ENCODE results near the gene SGTB.

DNA sequence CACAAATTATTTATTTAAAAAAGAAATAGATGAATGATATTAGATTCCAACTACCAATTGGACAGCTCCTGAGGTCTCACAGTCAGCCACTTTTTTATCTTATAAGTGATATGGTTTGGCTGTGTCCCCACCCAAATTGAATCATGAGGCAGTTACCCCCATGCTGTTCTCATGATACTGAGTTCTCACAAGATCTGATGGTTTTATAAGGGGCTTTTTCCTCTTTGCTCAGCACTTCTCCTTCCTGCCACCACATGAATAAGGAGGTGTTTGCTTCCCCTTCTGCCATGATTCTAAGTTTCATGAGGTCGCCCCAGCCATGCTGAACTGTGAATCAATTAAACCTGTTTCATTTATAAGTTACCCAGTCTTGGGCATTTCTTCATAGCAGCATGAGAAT is 13.0 kb upstream of the SGTB start:
- TF ChIP-seq, protein P1, sequence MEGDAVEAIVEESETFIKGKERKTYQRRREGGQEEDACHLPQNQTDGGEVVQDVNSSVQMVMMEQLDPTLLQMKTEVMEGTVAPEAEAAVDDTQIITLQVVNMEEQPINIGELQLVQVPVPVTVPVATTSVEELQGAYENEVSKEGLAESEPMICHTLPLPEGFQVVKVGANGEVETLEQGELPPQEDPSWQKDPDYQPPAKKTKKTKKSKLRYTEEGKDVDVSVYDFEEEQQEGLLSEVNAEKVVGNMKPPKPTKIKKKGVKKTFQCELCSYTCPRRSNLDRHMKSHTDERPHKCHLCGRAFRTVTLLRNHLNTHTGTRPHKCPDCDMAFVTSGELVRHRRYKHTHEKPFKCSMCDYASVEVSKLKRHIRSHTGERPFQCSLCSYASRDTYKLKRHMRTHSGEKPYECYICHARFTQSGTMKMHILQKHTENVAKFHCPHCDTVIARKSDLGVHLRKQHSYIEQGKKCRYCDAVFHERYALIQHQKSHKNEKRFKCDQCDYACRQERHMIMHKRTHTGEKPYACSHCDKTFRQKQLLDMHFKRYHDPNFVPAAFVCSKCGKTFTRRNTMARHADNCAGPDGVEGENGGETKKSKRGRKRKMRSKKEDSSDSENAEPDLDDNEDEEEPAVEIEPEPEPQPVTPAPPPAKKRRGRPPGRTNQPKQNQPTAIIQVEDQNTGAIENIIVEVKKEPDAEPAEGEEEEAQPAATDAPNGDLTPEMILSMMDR (IDR thresholded peaks at IDR 0.05; ENCODE audit: borderline replicate concordance, extremely low read depth, low read length, poor library complexity, severe bottlenecking), result no peak
- no peak for TF ChIP-seq EZH2 (IDR thresholded peaks at IDR 0.05; ENCODE audit: borderline replicate concordance, low read depth, low read length, severe bottlenecking)

Measured in DND-41 (cell line).